MM.1S (cell line): ENCODE results near the gene NEU1.

Source experiments
- DNase-seq: peaks from one replicate; pipeline ENCODE4 v3.0.0-alpha.2; 2015
- H2AFZ ChIP-seq: fragments of 300-600 bp; sonication (generic); 2 replicates; pipeline ENCODE4 v1.6.0; 2016; ENCODE audit warnings: antibody characterized with exemption, low read length
- H3F3A ChIP-seq: fragments of 300-600 bp; sonication (generic); 2 replicates; pipeline ENCODE4 v1.6.1; 2016; ENCODE audit warnings: mild to moderate bottlenecking, antibody characterized with exemption, low read length, moderate library complexity, mixed read lengths; ENCODE audit not compliant: insufficient read depth
- H3K27ac ChIP-seq: fragments of 300-600 bp; sonication (generic); 2 replicates; pipeline ENCODE4 v1.5.1; 2016; ENCODE audit warnings: mild to moderate bottlenecking, low read length
- H3K27me3 ChIP-seq: fragments of 300-600 bp; sonication (generic); replicated peaks from 2 replicates; pipeline ENCODE4 v1.6.0; 2016; ENCODE audit warnings: low read length; ENCODE audit not compliant: insufficient read depth
- H3K36me3 ChIP-seq: fragments of 300-600 bp; sonication (generic); replicated peaks from 2 replicates; pipeline ENCODE4 v1.6.1; 2016; ENCODE audit warnings: mild to moderate bottlenecking, low read length, mixed read lengths; ENCODE audit not compliant: insufficient read depth
- H3K4me1 ChIP-seq: fragments of 300-600 bp; sonication (generic); 2 replicates; pipeline ENCODE4 v1.6.1; 2016; ENCODE audit warnings: low read length, mixed read lengths
- H3K4me2 ChIP-seq: fragments of 300-600 bp; sonication (generic); 2 replicates; pipeline ENCODE4 v1.6.0; 2016; ENCODE audit warnings: low read depth, low read length
- H3K4me3 ChIP-seq: fragments of 300-600 bp; sonication (generic); 2 replicates; pipeline ENCODE4 v1.5.1; 2016; ENCODE audit warnings: low read length, mixed read lengths
- H3K79me2 ChIP-seq: fragments of 300-600 bp; sonication (generic); 2 replicates; pipeline ENCODE4 v1.6.1; 2016; ENCODE audit warnings: mixed run types, low read length, mixed read lengths
- H3K9ac ChIP-seq: fragments of 300-600 bp; sonication (generic); 2 replicates; pipeline ENCODE4 v1.6.1; 2016; ENCODE audit warnings: low read length, mixed read lengths
- H3K9me2 ChIP-seq: fragments of 300-600 bp; sonication (generic); replicated peaks from 2 replicates; pipeline ENCODE4 v1.6.1; 2016; ENCODE audit warnings: mild to moderate bottlenecking, low read length, mixed read lengths; ENCODE audit not compliant: insufficient read depth
- H3K9me3 ChIP-seq: fragments of 300-600 bp; sonication (generic); replicated peaks from 2 replicates; pipeline ENCODE4 v1.6.1; 2016; ENCODE audit warnings: mild to moderate bottlenecking, low read length, mixed read lengths; ENCODE audit not compliant: insufficient read depth
- H4K20me1 ChIP-seq: fragments of 300-600 bp; sonication (generic); 2 replicates; pipeline ENCODE4 v1.6.1; 2016; ENCODE audit warnings: mild to moderate bottlenecking, low read length, moderate library complexity, mixed read lengths; ENCODE audit not compliant: insufficient read depth
- EZH2 ChIP-seq: fragments of 300-600 bp; sonication (generic); optimal IDR thresholded peaks from 2 replicates; pipeline ENCODE3; 2017; ENCODE audit warnings: low read depth, mild to moderate bottlenecking, antibody characterized with exemption, low read length, mixed read lengths
- EZH2phosphoT487 ChIP-seq: fragments of 300-600 bp; sonication (generic); IDR thresholded peaks from 2 replicates; pipeline ENCODE4 v1.6.1; 2018; ENCODE audit warnings: antibody characterized with exemption, low read length
- TF ChIP-seq, protein P1 (sequence below): fragments of 300-600 bp; sonication (generic); IDR thresholded peaks from 2 replicates; pipeline ENCODE4 v1.5.1; 2016; ENCODE audit warnings: antibody characterized with exemption, low read length, mixed read lengths

NEU1 gene

DNA sequence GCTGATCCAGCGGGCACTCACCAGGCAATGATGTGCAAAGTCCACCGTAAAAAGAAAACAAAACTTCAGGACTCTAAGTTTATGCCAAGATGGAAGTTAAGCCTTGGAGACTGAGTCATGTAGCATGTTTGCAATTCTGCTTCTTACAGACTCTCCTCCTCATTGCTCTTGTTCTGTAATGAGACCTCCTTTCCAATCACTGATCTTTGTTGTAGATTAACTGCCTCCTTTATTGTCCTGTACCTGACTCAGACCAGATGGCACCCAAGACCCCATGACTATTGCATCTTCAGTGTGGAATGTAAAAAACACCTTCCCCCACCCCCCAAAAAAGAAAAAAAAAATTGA, 11.2 kb downstream of the NEU1 start:
- Histone ChIP-seq H3K4me3 (no peak overlapping the region), H3F3A (no peaks in the 10 kb centered on the region), H3K9me3 (no peaks in the 10 kb centered on the region), H3K36me3 (no peaks in the 10 kb centered on the region), H3K4me2 (no peak overlapping the region), H3K9me2 (no peaks in the 10 kb centered on the region), H3K79me2 (no peaks in the 10 kb centered on the region), H3K27me3 (no peaks in the 10 kb centered on the region), H3K27ac (no peak overlapping the region), H2AFZ (no peak overlapping the region), H4K20me1 (no peaks in the 10 kb centered on the region), H3K9ac (no peak overlapping the region), H3K4me1 (no peaks in the 10 kb centered on the region)
- TF ChIP-seq, protein P1, sequence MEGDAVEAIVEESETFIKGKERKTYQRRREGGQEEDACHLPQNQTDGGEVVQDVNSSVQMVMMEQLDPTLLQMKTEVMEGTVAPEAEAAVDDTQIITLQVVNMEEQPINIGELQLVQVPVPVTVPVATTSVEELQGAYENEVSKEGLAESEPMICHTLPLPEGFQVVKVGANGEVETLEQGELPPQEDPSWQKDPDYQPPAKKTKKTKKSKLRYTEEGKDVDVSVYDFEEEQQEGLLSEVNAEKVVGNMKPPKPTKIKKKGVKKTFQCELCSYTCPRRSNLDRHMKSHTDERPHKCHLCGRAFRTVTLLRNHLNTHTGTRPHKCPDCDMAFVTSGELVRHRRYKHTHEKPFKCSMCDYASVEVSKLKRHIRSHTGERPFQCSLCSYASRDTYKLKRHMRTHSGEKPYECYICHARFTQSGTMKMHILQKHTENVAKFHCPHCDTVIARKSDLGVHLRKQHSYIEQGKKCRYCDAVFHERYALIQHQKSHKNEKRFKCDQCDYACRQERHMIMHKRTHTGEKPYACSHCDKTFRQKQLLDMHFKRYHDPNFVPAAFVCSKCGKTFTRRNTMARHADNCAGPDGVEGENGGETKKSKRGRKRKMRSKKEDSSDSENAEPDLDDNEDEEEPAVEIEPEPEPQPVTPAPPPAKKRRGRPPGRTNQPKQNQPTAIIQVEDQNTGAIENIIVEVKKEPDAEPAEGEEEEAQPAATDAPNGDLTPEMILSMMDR, result no peak
- TF ChIP-seq EZH2 (no peak), EZH2phosphoT487 (no peak)
- DNase-seq, result no peak

DNA sequence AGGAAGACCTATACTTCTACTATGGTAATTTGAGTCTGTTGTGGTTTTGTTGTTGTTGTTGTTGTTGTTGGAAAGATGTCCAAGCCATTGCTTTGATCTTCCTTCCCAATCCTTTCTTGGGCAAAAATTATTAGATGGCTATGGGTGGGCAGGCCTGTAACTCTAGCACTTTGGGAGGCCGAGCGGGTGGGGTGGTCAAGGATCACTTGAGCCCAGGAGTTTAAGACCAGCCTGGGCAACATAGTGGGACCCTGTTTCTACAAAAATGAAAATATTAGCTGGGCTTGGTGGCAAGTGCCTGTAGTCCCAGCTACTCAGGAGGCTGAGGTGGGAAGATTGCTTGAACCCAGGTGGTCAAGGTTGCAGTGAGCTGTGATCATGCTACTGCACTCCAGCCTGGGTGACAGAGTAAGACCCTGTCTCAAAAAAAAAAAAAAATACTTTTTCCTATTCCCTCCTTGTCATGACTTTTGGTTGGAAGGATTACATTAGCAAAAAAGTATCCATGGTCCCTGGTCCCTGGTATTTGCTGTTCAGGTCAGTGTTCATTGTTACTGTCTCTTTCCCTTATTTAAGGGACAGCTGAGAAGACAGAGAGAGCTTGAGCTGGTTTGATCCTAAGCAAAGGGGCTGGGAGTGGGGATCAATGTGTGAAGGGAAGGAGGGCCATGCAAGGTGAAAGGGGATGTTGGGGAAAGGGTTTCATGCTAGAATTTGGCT, 11.7 kb downstream of the NEU1 start:
- Histone ChIP-seq H3K36me3 (no peaks in the 10 kb centered on the region), H3K4me1 (no peaks in the 10 kb centered on the region), H3K79me2 (no peaks in the 10 kb centered on the region), H3K9me2 (no peaks in the 10 kb centered on the region), H3F3A (no peaks in the 10 kb centered on the region), H2AFZ (no peak overlapping the region), H3K27ac (no peak overlapping the region), H3K9ac (no peak overlapping the region), H3K4me2 (no peak overlapping the region), H3K27me3 (no peaks in the 10 kb centered on the region), H3K4me3 (no peak overlapping the region), H4K20me1 (no peaks in the 10 kb centered on the region), H3K9me3 (no peaks in the 10 kb centered on the region)
- no peak for DNase-seq
- TF ChIP-seq EZH2 (no peak), EZH2phosphoT487 (no peak)
- TF ChIP-seq, protein P1, result no peak

DNA sequence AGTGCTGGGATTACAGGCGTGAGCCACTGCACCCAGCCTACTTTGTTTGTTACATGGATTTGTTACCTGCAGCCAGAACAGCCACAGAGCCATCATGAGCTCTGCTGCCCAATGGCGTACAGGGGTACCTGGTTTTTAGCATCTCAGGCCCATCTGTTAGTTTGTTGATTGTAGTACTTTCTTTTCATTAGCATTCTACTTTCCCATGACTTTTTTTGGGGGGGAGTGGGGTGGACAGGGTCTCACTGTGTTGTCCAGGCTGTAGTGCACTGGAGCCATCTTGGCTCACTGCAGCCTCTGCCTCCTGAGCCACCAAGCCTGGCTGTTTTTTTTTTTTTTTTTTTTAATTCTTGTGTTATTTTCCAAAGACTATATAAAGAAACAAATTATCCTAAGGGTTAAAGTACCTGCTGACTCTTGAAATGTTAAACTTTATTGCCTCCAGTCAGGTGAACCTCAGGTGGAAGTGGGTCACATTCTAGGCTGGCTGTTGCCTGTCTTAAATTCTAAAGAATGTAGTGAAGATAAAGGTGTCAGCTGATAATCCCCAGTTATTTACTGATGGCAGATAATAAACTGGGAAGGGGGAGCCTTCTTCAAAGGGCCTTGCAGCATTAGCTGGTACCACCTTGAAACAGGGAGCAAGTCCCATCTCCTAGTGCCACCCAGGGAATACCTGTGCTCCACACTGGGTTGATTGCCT, 15.2 kb downstream of the NEU1 start:
- H3K9me3 ChIP-seq, result no peaks in the 10 kb centered on the region
- no peaks in the 10 kb centered on the region for H3K79me2 ChIP-seq
- H3K4me3 ChIP-seq, result no peak overlapping the region
- no peaks in the 10 kb centered on the region for H3F3A ChIP-seq
- no peak overlapping the region for H3K4me2 ChIP-seq
- no peaks in the 10 kb centered on the region for H3K9me2 ChIP-seq
- H4K20me1 ChIP-seq, result no peaks in the 10 kb centered on the region
- no peaks in the 10 kb centered on the region for H3K36me3 ChIP-seq
- H3K27me3 ChIP-seq, result no peaks in the 10 kb centered on the region
- DNase-seq, result no peak
- H2AFZ ChIP-seq, result no peak overlapping the region
- H3K9ac ChIP-seq, result no peak overlapping the region
- H3K27ac ChIP-seq, result no peak overlapping the region
- TF ChIP-seq EZH2, result no peak
- TF ChIP-seq, protein P1, result no peak
- no peak for TF ChIP-seq EZH2phosphoT487
- H3K4me1 ChIP-seq, result no peaks in the 10 kb centered on the region
